ENCODE results near the gene TDRD15. TPM values are rescaled to one million over a fixed set of nuclear protein-coding genes. Genes with fewer than 3 reads are reported as not detected.

TDRD15 gene
- total RNA-seq (under 1 TPM in 1 of 4 donors, not detected in 3; 0.55 TPM), polyA plus RNA-seq (not detected)

GRCh38 chr2:21123473-21124393 lies at the start of gene TDRD15:
TSS of gene TDRD15 (plus strand) at chr2:21123968. CDS start at chr2:21137468, 13,500 bp downstream.
- Histone ChIP-seq H3K27ac (no peak within 1 kb of the TSS), H3K27me3 (no peaks in the 10 kb centered on the region), H3K9me3 (no peaks in the 10 kb centered on the region), H3K36me3 (no peaks in the 10 kb centered on the region), H3K4me1 (no peaks in the 10 kb centered on the region), H3K4me3 (no peak within 1 kb of the TSS)
- DNase-seq, result no peak
- intact Hi-C loops (cut with DNase I), result no loop called here
- no peak for TF ChIP-seq POLR2A (IDR thresholded peaks at IDR 0.05)
- no peak for TF ChIP-seq EP300 (IDR thresholded peaks at IDR 0.05)
- no peak for TF ChIP-seq CTCF (IDR thresholded peaks at IDR 0.05)
- TF ChIP-seq POLR2AphosphoS5 (IDR thresholded peaks at IDR 0.05), result no peak
- 94 to 95% methylated on average over 27 of the region's 27 CpGs for WGBS, 2 donors

- WGBS, 2 donors, result 19 to 69% methylated on average over 1 of the region's 1 CpG
- Histone ChIP-seq H3K9me3 (peaks cover 0 to 8% (median 3%) of the 10 kb centered on the region in 4 donors), H3K4me1 (no peaks in the 10 kb centered on the region), H3K27ac (no peak overlapping the region), H3K27me3 (no peaks in the 10 kb centered on the region), H3K4me3 (no peak overlapping the region), H3K36me3 (no peaks in the 10 kb centered on the region)
- no peak for DNase-seq
- intact Hi-C loops (cut with DNase I), result no loop called here
- TF ChIP-seq POLR2A (IDR thresholded peaks at IDR 0.05), result no peak
- TF ChIP-seq POLR2AphosphoS5 (IDR thresholded peaks at IDR 0.05), result no peak
- no peak for TF ChIP-seq EP300 (IDR thresholded peaks at IDR 0.05)
- no peak for TF ChIP-seq CTCF (IDR thresholded peaks at IDR 0.05)
Observed at GRCh38 chr2:21078296-21078695, 45.5 kb upstream of the TDRD15 start.

GRCh38 chr2:21083482-21083881 lies 40.3 kb upstream of the TDRD15 start:
- no peak overlapping the region for H3K27ac ChIP-seq
- 94% methylated on average over 1 of the region's 1 CpG for WGBS, 2 donors
- DNase-seq, result no peak
- H3K9me3 ChIP-seq, result peaks cover 0 to 5% (median 1%) of the 10 kb centered on the region in 4 donors
- intact Hi-C loops (cut with DNase I), result no loop called here
- H3K27me3 ChIP-seq, result no peaks in the 10 kb centered on the region
- no peaks in the 10 kb centered on the region for H3K4me1 ChIP-seq
- H3K36me3 ChIP-seq, result no peaks in the 10 kb centered on the region
- no peak overlapping the region for H3K4me3 ChIP-seq
- TF ChIP-seq POLR2AphosphoS5 (IDR thresholded peaks at IDR 0.05), result no peak
- TF ChIP-seq EP300 (IDR thresholded peaks at IDR 0.05), result no peak
- no peak for TF ChIP-seq CTCF (IDR thresholded peaks at IDR 0.05)
- TF ChIP-seq POLR2A (IDR thresholded peaks at IDR 0.05), result no peak

GRCh38 chr2:21084401-21084800 lies 39.4 kb upstream of the TDRD15 start:
- no peak overlapping the region for H3K4me3 ChIP-seq
- H3K4me1 ChIP-seq, result no peaks in the 10 kb centered on the region
- no peaks in the 10 kb centered on the region for H3K27me3 ChIP-seq
- TF ChIP-seq CTCF (IDR thresholded peaks at IDR 0.05) (no peak), POLR2A (IDR thresholded peaks at IDR 0.05) (no peak), EP300 (IDR thresholded peaks at IDR 0.05) (no peak), POLR2AphosphoS5 (IDR thresholded peaks at IDR 0.05) (no peak)
- peaks cover 0 to 5% (median 0%) of the 10 kb centered on the region in 4 donors for H3K9me3 ChIP-seq
- H3K36me3 ChIP-seq, result no peaks in the 10 kb centered on the region
- no peak for DNase-seq
- intact Hi-C loops (cut with DNase I), result no loop called here
- 73 to 80% methylated on average over 4 of the region's 4 CpGs for WGBS, 2 donors
- H3K27ac ChIP-seq, result no peak overlapping the region

Measured in sigmoid colon (tissue), 7 donors.